OCI-LY1 (cell line): ENCODE results near the gene AMH.

Experiments used
- CTCF ChIP-seq: fragments of 200-600 bp; sonication (generic), shearing (Covaris generic); IDR thresholded peaks from 2 replicates; pipeline ENCODE4 v1.5.1; 2017; ENCODE audit warnings: mild to moderate bottlenecking, antibody characterized with exemption, low read length, moderate library complexity, mixed read lengths
- EZH2 ChIP-seq: fragments of 200-600 bp; sonication (generic), shearing (Covaris generic); IDR thresholded peaks from 2 replicates; pipeline ENCODE4 v1.8.0; 2017; ENCODE audit warnings: borderline replicate concordance, mixed run types, mild to moderate bottlenecking, antibody characterized with exemption, low read length, moderate library complexity, mixed read lengths

GRCh38 chr19:2260341-2260805, 11.2 kb downstream of the AMH start:
- TF ChIP-seq CTCF (no peak), EZH2 (no peak)
